ENCODE results near the gene ZNF217. TPM values are rescaled to one million over a fixed set of nuclear protein-coding genes. Genes with fewer than 3 reads are reported as not detected.
"Not testable (repeated sequence)": the region's sequence is repeated elsewhere in the genome, so short reads cannot be mapped to it uniquely, and the experiment has no call there.

The ZNF217 gene
- total RNA-seq, 1 donor from 2014 or later = 76.3 TPM

DNA sequence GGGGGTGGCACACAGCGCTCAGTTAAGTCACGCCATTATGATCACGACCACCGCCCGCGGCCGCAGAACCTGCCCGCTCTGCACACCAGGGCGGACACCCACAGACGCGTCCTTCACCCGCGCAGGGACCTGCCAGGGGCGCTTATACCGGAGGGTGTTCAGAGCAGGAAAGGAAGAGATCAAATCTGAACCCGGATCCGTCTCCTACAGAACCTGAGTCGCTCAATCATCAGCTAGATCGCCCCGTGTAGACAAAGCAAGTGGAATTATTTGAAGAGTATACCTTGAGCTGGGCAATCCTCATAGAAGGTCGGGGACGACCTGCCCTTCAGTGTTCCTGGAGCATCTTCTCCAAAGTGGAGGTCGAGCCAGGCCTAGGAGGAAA, 14.4 kb upstream of the ZNF217 start:
- H3K27ac Mint-ChIP-seq = no peak overlapping the region
- H3K27me3 Mint-ChIP-seq = no peaks in the 10 kb centered on the region
- no peak for DNase-seq (ENCODE audit: low spot score, unreplicated experiment)
- no peak overlapping the region for H3K4me3 Mint-ChIP-seq (ENCODE audit: low read depth)
- no peaks in the 10 kb centered on the region for H3K36me3 Mint-ChIP-seq (ENCODE audit: insufficient read depth)
- H3K9me3 Mint-ChIP-seq (ENCODE audit: low read depth) = no peaks in the 10 kb centered on the region
- H3K4me1 Mint-ChIP-seq (ENCODE audit: low read depth) = peaks cover 13% of the 10 kb centered on the region
- TF ChIP-seq, protein P1, sequence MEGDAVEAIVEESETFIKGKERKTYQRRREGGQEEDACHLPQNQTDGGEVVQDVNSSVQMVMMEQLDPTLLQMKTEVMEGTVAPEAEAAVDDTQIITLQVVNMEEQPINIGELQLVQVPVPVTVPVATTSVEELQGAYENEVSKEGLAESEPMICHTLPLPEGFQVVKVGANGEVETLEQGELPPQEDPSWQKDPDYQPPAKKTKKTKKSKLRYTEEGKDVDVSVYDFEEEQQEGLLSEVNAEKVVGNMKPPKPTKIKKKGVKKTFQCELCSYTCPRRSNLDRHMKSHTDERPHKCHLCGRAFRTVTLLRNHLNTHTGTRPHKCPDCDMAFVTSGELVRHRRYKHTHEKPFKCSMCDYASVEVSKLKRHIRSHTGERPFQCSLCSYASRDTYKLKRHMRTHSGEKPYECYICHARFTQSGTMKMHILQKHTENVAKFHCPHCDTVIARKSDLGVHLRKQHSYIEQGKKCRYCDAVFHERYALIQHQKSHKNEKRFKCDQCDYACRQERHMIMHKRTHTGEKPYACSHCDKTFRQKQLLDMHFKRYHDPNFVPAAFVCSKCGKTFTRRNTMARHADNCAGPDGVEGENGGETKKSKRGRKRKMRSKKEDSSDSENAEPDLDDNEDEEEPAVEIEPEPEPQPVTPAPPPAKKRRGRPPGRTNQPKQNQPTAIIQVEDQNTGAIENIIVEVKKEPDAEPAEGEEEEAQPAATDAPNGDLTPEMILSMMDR (IDR thresholded peaks at IDR 0.05; ENCODE audit: unreplicated experiment) = no peak

- Mint-ChIP-seq H3K27ac (no peak overlapping the region), H3K4me3 (ENCODE audit: low read depth) (no peak overlapping the region), H3K36me3 (ENCODE audit: insufficient read depth) (no peaks in the 10 kb centered on the region), H3K4me1 (ENCODE audit: low read depth) (peaks cover 12% of the 10 kb centered on the region), H3K9me3 (ENCODE audit: low read depth) (no peaks in the 10 kb centered on the region), H3K27me3 (no peaks in the 10 kb centered on the region)
- TF ChIP-seq, protein P1 (IDR thresholded peaks at IDR 0.05; ENCODE audit: unreplicated experiment) = no peak
- no peak for DNase-seq (ENCODE audit: low spot score, unreplicated experiment)
Observed at GRCh38 chr20:53606364-53606985, 12.8 kb upstream of the ZNF217 start.

DNA sequence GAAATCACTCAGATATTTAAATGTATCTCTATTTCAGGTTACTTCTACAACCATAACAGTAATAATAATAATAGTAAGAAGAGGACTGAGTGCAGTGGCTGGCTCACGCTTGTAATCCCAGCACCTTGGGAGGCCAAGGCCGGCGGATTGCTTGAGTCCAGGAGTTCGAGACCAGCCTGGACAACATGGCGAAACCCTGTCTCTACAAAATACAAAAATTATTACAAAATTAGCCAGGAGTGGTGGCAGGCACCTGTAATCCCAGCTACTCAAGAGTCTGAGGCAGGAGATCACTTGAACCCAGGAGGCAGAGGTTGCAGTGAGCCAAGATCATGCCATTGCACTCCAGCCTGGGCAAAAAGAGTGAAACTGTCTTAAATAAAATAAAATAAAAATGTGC, 11.8 kb upstream of the ZNF217 start:
- peaks cover 12% of the 10 kb centered on the region for H3K4me1 Mint-ChIP-seq (ENCODE audit: low read depth)
- not testable (repeated sequence) for H3K27me3 Mint-ChIP-seq; DNase-seq (ENCODE audit: low spot score, unreplicated experiment); H3K36me3 Mint-ChIP-seq (ENCODE audit: insufficient read depth); H3K9me3 Mint-ChIP-seq (ENCODE audit: low read depth); H3K27ac Mint-ChIP-seq; H3K4me3 Mint-ChIP-seq (ENCODE audit: low read depth)

DNA sequence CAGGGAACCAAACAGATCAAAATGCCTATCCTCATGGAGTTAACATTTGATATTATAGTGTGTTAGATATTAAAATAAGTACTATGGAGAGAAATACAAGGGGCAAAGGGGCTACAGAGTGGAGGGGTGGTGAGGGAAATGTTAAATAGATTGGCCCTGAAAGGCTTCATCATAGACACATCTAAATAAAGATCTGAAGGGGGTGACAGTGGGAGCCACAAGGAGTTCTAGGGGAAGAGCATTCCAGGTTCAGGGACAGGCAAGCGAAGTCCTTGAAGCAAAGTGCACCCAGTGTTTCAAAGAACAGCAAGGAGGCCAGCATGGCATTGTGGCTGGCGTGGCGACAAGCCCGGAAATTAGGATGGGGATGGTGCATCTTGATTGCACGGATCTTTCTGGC, 11.2 kb upstream of the ZNF217 start:
- not testable (repeated sequence) for H3K4me3 Mint-ChIP-seq (ENCODE audit: low read depth); H3K4me1 Mint-ChIP-seq (ENCODE audit: low read depth); H3K9me3 Mint-ChIP-seq (ENCODE audit: low read depth); DNase-seq (ENCODE audit: low spot score, unreplicated experiment); H3K27me3 Mint-ChIP-seq; H3K36me3 Mint-ChIP-seq (ENCODE audit: insufficient read depth); H3K27ac Mint-ChIP-seq

DNA sequence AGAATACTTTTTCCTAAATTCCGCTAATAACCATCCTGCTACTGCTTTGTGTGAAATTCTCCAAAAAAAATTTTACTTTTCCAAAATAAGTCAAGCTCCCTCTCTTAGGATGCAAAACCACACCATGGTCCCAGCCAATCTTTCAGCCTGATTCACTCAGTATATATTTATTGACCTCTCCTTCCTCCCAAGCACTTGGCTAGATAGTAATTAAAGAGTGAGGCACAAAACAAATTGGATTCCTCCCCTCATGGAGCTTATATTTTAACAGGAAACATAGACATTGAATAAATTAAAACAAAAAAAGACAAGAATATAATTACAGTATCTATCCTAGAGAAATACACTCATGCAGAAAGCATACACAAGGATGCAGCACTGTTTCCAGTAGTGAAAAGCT, 9.0 kb upstream of the ZNF217 start:
- DNase-seq (ENCODE audit: low spot score, unreplicated experiment) = no peak
- H3K4me3 Mint-ChIP-seq (ENCODE audit: low read depth) = no peak overlapping the region
- TF ChIP-seq, protein P1 (IDR thresholded peaks at IDR 0.05; ENCODE audit: unreplicated experiment) = no peak
- no peak overlapping the region for H3K27ac Mint-ChIP-seq
- H3K4me1 Mint-ChIP-seq (ENCODE audit: low read depth) = peaks cover 16% of the 10 kb centered on the region
- H3K9me3 Mint-ChIP-seq (ENCODE audit: low read depth) = no peaks in the 10 kb centered on the region
- H3K36me3 Mint-ChIP-seq (ENCODE audit: insufficient read depth) = no peaks in the 10 kb centered on the region
- H3K27me3 Mint-ChIP-seq = no peaks in the 10 kb centered on the region

DNA sequence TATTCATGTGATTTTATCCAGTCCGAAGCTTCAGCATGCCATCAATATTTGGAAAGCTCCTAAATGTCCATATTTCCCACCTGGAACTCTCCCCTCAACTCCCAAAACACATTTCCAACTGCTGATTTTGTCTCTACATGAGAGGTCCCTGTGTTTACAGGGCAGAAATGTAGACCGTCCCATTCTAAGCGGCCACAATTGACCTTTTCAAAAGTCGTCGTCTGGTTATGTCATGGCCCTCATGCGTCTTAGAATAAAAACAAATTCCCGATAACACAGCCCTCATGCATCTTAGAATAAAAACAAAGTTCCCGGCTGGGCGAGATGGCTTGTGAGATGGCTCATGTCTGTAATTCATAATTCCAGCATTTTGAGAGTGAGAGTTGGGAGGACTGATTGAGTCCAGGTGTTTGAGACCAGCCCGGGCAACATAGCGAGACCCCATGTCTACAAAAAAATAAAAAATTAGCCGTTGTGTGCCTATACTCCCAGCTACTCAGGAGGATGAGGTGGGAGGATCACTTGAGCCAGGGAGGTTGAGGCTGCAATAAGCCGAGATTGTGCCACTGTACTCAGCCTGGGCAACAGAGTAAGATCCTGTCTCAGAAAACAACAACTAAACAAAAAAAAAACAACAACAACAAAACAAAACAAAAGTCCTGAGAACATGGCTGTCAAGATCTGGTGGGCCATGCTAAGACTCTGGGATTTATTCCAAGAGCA, 6.4 kb upstream of the ZNF217 start:
- H3K4me3 Mint-ChIP-seq (ENCODE audit: low read depth) = no peak overlapping the region
- H3K27me3 Mint-ChIP-seq = no peaks in the 10 kb centered on the region
- H3K27ac Mint-ChIP-seq = no peak overlapping the region
- peaks cover 33% of the 10 kb centered on the region for H3K4me1 Mint-ChIP-seq (ENCODE audit: low read depth)
- H3K36me3 Mint-ChIP-seq (ENCODE audit: insufficient read depth) = no peaks in the 10 kb centered on the region
- DNase-seq (ENCODE audit: low spot score, unreplicated experiment) = no peak
- H3K9me3 Mint-ChIP-seq (ENCODE audit: low read depth) = no peaks in the 10 kb centered on the region
- TF ChIP-seq, protein P1 (IDR thresholded peaks at IDR 0.05; ENCODE audit: unreplicated experiment) = no peak
